T follicular helper cell (primary cell): ENCODE data around the gene PSTK.

Source experiments
- DNase-seq: peaks from one replicate; pipeline ENCODE4 v3.0.0-alpha.2; 2020; ENCODE audit warnings: low read depth

The PSTK gene

DNA sequence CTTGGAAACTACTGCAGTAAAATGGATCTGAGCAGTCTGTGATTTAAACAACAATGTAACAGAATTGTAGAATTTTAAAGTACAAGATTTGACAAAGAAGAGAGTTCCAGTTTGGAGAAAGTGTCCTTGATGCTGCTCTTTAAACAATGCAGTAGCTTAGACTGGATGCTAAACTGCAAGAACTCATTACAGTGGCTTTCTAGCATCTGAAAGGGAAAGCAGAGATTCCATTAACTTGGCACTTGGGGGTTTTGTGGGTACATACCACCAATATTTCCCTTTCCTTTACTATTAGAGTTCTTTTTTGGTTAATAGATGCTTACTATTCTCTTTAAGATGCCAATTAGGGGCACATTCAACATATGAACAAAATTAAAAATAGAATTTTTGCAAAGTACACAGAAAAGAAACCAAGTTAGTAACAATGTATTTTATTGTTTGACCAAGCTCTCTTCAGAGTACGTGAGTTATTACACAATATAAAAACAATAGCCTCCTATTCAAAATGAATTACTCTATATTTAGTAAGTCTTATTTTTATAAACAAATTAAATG is 11.9 kb downstream of the PSTK start:
- no peak for DNase-seq

DNA sequence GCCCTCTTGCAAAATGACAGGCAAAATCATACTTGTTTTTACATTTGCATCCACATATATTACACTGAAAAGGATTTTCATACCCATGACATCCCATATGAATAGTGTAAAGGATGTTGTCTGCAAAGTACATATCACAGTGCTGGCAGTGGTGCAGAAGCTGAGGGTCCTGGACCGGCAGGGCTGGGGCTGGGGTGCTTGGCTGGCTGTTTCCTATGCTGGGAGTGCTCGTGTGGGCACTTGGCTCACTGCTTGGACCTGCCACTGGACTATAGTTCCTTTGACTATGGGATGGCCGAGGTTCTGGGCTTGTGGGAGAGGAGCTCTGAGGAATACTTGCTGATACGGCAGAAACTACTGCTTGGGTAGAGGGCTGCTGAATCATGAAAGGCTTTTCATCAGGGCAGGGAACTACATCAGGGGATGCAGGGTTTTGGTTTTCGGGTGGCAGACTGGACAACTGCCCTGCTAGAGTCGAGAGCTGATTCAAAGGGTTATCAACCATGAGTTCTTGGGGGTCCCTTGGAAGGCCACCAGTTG is 13.7 kb downstream of the PSTK start:
- no peak for DNase-seq

DNA sequence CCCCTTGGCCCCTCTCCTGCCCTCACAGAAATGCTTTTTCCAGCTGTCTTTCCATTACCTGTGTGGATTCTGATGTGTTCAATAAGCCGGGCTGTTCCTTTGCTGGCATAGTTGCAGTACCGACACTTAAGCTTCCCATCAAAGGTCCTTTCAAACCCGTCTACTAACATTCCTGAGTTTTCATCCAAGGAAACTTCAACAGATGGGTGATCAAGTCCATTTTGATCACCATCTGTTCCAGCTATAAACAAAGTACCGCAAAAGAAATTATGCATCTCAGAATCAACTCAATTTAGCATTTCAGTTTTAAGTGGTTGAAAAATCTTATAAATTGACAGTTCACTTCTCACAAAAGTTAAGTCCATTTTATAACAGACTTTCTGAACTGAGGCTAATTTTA is 15.7 kb downstream of the PSTK start:
- DNase-seq: no peak

DNA sequence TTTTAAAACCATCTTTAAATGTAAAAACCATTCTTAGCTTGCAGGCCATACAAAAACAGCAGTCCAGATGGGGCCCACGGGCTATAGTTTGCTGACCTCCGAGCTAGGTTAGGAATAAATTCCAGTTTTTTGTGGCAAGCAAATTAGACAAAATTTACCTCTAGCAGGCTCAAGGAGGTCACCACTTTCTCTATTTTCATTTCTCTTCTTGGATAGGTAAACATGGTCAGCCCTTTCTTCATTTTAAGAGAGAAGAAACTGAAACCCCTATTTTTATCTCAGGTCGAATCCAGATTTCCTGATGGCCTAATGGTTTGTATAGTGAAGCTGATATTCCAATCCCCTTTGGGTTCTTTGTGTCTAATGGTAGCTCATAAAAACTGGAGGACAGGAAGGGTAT is 17.7 kb downstream of the PSTK start:
- DNase-seq: no peak

DNA sequence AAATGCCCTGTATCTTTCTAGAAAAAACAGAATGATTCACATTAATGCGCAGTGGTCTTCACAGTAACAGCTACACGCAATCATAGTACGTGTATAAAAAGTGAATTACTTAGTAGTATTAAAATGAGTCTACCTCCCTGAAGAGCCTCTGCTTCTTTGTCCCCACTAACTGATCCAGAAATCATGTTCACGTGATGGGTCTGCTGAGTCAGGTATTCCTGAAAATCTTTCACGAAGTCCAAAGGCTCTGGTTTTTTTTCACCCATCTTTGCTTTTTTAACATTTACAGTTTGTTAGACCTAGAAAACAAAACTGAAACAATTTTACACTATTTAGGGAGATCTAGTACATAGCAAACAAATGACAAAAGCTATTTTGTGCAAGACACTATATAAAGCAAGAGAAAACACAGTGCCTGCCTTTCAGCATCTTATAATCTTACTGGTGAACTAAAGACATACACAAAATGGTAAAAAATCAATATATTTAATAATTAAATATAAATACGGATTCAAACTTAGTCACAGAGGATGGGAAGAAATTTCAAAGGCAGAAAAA is 18.2 kb downstream of the PSTK start:
- DNase-seq: no peak

DNA sequence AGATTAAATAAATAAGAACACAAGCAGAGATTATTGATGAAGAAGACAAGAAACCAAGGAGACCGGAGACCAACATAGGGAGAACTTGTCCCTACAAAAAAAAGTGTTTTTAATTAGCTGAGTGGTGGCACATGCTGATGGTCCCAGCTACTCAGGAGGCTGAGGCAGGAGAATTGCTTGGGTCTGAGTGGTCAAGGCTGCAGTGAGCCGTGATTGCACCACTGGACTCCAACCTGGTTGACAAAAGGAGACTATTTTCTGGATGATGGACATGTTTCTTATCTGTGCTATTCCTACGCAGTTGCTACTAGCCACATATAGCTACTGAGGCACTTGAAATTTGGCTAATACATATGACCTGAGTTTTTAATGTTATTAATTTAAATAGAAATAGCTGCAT is 18.7 kb downstream of the PSTK start:
- DNase-seq: no peak

DNA sequence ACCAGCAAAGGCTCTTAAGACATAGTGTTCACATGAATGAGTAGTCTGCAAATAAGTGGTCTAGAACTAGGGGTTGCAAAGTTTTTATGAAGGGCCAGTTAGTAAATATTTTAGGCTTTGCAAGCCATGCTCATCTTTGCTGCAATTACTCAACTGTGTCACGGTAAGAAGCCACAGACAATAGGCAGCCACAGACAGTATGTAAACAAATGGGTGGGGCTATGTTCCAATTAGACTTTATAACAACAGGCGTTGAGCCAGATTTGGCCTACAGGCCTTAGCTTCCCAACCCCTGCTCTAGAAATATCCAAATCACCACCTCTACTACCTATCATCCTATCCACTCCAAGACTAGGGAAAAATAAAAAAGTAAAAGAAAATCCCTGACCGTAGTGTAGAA is 19.1 kb downstream of the PSTK start:
- DNase-seq: no peak

DNA sequence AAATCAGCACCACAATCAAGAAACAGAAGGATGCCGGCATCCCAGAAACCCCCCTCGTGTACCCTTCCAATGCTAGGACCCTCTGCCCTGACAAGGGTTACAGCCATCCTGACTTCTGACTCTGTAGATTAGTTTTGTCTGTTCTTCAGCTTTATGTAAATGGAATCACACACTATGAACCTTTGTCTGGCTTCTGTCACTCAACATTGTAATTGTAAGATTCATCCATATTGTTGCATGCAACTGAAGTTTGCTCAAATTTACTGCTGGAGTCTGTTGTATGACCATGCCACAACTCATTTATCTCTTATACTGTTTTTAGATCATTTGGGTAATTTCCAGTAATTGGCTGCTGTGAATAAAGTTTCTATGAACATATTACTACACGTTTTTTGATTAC is 20.0 kb downstream of the PSTK start:
- DNase-seq: no peak

DNA sequence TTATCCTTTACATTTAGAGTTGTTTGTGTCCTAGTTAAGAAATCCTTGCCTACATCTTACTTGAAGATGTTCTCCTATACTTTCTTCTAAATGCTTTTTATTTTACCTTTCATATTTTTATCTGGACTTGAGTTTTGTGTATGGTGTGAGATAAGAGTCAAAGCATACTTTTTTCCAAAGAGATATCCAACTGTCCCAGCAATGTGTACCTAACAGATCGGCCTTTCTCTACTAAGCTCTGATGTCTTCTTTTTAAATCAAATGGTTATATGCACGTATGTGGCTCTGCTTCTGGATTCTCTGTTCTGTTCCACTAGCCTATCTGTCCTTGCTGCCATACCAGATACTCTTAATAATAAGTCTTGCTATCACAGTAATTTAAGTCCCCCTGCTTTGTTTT is 21.2 kb downstream of the PSTK start:
- DNase-seq: no peak

DNA sequence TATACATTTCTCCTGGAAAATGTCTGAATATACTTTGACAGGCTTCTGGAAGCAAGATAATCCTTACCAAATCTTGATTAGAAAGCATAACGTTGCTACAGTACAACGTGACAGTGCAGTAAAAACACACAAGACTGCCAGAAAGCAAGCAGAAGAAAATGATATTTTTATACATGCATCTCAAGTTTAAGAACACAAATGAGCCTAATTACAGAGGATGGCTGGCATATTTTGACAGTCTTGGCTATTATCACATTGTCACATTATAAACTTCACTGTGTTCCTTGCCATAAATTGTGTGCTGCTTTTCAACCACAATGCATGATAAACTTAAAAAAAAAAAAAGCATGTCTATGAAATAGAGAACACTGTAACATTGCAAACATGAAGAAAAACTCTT is 24.1 kb downstream of the PSTK start:
- no peak for DNase-seq

DNA sequence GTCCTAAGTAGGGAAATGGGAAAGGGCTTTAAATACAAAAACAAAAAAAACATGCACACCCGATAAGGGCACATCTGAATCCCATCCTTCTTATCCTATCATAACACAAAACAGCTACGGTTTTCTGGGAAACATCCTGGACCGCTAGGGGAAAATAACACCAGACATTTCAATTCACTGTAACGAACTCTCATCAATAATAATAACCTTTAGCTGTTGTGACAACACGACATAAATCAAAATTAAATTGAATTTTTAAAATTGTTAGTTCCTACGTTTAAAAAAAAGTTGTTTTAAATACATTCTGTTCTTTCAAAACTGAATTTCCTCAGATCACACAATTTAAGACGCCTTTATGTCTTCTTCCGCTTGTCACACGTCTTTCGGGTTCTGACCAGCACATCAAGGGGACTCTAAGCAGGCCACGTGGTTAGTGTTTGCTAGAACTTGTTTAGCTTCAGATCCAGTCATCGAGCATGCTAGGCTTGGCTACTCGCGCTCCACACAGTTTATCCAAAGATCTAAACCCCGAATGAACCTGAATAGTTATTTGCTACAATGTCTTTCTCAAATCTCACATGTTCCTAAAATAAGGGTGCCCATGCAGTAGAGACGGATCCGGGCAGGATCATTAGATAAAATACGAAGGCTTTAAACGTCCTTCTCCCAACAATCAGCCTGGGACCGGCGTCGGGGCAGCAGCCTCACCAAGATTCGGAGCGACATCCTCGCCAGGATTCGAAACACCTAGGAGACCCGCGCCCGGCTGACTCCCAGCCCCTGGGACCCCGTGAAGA is 27.6 kb downstream of the PSTK start:
- peak; percentile 36 for DNase-seq

DNA sequence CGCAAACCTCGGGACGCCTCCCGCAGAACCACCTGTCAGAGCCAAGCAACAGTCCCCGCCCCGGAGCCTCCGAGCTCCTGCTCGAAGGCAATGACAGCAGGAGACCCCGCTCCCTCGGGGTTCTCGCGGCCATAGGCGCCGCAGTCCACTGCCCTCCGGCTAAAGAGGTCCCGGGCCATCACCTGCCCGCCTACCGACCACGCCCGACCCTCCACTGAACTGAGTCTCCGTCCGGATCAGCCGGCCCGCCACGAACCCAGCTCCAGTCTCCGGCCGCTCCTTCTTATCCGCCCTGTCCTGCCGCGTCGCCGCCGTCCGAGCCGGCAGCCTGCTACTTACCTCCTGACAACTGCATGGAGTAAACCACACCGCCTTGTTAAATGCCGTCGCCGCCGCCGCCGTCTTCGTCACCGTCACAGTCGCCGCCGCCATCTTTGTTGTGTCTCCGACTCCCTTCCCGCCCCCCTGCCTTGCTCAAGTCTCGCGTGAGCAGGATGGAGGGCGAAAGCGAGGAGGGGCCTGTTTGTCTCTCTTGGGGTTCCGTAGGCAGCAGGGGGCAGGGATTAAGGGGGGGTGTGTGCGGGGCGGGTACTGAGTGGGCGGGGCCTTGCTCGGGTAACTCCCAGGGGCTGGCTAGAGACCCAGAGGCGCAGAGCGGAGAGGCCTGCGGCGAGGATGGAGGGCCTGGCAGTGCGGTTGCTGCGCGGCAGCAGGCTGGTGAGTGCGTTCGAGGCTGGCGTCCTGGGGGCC is 28.3 kb downstream of the PSTK start, which contains the start of the genes ACADSB and IKZF5:
Gene ACADSB (plus strand): TSS at position 652 of the 750 bp plus-strand sequence. CDS start 24 bp downstream, at position 676.
Gene IKZF5 (minus strand): TSS at position 441 of the 750 bp plus-strand sequence. CDS start 10,170 bp downstream, outside the sequence.
- DNase-seq: peak; percentile 96

DNA sequence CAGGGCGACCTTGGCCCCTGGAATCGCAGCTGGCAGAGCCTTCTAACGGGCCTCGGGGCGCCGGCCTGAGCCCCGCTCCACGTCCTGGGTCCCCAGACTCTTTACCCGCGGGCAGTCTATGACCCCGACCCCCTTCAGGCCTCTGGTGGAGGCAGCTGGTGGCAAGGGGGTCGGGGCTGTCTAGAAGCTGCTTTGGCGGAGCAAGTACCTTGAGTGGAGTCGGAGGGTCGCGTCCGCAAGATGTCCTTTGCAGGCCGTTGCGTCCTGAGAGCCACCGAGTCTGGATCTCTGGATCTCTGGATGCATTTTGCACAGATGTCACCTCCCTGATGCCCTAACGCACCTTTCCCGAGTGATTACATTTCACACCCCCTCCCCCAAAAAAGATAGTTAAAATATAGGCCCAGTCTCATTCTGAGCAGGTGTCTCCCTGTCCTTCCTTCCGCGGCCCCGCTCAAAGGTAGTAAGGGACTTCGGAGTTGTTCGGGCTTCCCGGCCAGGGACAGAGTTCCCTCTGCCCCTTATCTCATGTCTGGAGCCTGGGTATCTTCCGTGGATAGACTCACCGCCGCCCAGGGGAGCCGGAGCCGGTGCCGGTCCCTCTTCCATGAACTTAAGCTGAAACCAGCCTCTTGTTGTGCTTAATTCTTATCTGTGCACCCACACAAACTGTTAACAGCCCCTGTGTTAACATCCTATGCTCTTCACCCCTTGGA is 29.1 kb downstream of the PSTK start:
- DNase-seq: no peak

DNA sequence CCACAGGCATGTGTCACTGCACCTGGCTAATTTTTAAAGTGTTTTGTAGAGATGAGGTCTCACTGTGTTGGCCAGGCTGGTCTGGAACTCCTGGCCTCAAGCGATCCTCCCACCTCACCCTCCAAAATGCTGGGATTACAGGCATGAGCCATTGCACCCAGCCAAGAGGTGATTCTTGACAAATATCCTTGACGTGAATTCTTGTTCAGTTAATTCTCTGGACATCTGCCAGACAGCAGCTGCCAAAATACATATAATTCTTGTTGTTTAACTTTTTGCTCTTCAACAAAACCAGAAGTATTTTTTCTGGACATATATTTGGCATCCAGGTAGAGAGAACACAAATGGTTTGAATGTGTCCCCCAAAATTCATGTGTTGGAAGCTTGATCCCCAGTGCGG is 31.8 kb downstream of the PSTK start:
- DNase-seq: no peak

DNA sequence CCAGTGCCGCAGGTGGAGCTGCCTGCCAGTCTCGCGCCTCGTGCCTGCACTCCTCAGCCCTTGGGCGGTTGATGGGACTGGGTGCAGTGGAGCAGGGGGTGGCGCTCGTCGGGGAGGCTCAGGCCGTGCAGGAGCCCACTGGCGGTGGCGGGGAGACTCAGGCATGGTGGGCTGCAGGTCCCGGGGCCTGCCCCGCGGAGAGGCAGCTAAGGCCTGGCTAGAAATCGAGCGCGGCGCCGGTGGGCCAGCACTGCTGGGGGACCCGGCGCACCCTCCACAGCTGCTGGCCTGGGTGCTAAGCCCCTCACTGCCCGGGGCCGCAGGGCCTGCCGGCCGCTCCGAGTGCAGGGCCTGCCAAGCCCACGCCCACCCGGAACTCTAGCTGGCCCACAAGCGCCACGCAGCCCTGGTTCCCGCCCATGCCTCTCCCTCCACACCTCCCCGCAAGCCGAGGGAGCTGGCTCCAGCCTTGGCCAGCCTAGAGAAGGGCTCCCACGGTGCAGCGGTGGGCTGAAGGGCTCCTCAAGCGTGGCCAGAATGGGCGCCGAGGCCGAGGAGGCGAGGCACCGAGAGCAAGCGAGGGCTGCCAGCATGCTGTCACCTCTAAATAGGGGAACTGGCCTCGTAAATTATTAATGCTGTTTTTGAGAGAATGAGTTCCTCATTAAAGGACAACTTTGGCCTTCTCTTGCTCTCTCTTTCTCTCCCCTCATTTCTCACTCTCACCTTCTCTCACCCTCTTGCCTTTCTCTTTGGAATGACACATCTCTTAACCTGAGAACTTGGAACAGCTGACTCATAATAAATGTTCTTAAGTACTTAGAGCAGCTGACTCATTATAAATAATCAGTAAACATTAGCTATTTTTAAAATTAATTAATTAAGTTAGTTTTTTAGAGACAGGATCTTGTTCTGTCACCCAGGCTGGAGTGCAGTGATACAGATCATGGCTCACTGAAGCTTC is 33.5 kb downstream of the PSTK start:
- no peak for DNase-seq

DNA sequence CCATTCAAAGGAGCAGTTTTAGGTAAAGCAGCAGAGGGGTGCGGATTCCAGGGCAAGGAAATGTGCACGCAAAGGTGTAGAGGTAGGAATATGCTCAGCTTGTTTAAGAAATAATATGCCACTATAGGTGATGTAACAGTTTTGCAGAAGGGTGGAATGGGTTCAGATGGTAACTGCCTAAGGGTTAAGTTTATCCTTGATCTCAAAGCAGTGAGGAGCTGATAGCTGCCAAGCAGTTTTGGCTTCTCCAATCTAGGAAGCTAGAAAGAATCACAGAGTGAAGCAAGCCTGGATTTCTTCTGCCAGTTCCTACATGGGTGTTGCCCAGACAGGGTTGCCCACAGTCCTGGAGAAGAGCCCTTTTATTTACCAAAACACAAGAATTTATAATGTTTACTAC is 34.6 kb downstream of the PSTK start:
- DNase-seq: no peak

DNA sequence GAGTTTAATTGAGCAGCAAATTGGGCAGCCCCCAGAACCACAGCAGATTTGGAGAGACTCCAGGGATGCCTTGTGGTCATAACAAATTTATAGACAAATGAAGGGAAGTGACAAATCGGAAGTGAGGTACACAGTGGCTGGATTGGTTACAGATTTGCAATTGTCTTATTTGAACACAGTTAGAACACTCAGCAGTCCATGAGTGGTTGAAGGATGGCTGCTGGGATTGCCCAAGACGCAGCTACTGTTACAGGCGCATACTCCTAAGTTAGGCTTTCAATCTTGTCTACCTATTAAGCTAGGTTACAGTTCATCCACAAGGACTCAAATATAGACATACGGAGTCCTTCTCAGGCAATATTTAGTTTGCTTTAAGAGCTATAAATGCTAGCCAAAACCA is 36.0 kb downstream of the PSTK start:
- DNase-seq: no peak

DNA sequence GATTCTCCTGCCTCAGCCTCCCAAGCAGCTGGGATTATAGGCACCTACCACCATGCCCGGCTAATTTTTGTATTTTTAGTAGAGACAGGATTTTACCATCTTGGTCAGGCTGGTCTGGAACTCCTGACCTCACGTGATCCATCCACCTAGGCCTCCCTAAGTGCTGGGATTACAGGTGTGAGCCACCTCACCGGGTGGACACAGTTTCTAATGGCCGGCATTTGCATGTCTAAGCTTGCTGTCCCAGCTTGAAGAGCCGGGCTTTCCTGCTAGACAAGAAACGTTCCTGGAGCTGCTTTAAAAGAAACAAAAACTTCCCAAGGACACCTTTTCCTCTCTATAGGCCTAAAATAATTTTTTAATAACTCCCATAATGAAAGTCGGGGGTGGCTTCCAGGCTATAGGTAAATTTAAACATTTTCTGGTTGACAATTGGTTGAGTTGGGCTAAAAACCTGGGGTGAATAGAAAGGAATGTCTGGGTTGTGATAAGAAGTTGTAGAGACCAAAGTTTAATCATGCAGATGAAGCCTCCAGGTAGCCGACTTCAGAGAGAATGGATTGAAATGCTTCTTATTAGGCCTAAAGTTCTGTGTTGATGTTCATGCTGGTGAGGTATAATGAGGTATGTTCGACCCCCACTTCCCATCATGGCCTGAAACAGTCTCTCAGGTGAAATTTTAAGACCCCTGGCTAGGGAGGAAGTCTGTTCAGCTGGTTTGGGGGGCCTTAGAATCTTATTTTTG is 37.4 kb downstream of the PSTK start:
- no peak for DNase-seq

DNA sequence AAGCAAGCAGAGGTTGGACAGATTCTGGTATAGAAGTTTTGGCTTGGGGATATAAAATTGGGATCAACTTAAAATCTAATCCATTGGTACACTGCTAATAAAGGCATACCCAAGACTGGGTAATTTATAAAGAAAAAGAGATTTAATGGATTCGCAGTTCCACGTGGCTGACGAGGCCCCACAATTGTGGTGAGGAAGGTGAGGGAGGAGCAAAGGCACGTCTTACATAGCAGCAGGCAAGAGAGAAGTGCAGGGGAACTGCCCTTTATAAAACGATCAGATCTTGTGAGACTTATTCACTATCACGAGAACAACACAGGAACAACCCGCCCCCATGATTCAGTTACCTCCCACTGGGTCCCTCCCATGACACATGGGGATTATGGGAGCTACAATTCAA is 38.3 kb downstream of the PSTK start:
- DNase-seq: no peak

DNA sequence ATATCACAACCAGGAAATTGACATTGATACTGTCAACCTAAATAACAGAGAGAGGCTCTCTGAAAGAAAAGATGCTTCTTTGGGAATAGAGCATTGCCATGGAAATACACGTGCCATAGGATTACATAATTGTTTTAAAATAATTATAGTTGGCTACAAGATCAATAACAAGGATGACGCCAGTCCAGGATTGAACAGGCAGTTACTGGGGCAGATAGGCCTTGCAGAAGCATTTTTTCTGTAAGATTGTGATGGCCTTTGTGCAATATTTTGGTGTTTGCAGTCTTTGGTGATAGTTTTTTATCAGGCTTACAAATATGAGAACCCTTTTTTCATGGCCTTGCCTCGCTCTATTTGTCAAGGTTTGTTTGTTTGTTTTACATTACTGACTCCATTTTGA is 39.1 kb downstream of the PSTK start:
- DNase-seq: no peak
